Upper lobe of left lung (tissue), 6 donors: Measurements from ENCODE around the gene WFDC10B. TPM values are rescaled to one million over a fixed set of nuclear protein-coding genes. Genes with fewer than 3 reads are reported as not detected.

Experiments used
- ATAC-seq, 2 donors: fragments of 200-7000 bp; cut with Tn5 transposase; one replicate each; pipeline ENCODE4 v1.9.1; 2022; ENCODE audit warnings: mild to moderate bottlenecking in 2 of 2, moderate library complexity in 2 of 2; ENCODE audit not compliant: low FRiP score in 2 of 2
- DNase-seq, 2 donors: peaks; one replicate each; pipeline ENCODE4 v3.0.0-alpha.2; 2019 to 2020
- H3K27ac ChIP-seq, 4 donors: fragments of 200-600 bp; sonication (generic); one replicate each; pipeline ENCODE4 v1.5.1; 2016 to 2019
- H3K27me3 ChIP-seq, 4 donors: fragments of 200-600 bp; sonication (generic); one replicate each; pipeline ENCODE4 v1.5.1; 2017 to 2019
- H3K36me3 ChIP-seq, 4 donors: fragments of 200-600 bp; sonication (generic); one replicate each; pipeline ENCODE4 v1.5.1; 2016 to 2019
- H3K4me1 ChIP-seq, 4 donors: fragments of 200-600 bp; sonication (generic); one replicate each; pipeline ENCODE4 v1.5.1; 2018 to 2019
- H3K4me3 ChIP-seq, 4 donors: fragments of 200-600 bp; sonication (generic); one replicate each; pipeline ENCODE4 v1.5.1; 2017 to 2019; ENCODE audit warnings: mild to moderate bottlenecking in 2 of 4, moderate library complexity in 1 of 4
- H3K9me3 ChIP-seq, 4 donors: fragments of 200-600 bp; sonication (generic); one replicate each; pipeline ENCODE4 v1.5.1; 2018 to 2019
- EP300 ChIP-seq, 4 donors: sonication (generic); formaldehyde crosslinking; IDR thresholded peaks; one replicate each; pipeline ENCODE4 v1.5.1; 2017; ENCODE audit warnings: antibody characterized with exemption in 4 of 4, control low read depth in 2 of 4
- POLR2A ChIP-seq, 4 donors: fragments of 450-650 bp; IDR thresholded peaks; one replicate each; pipeline ENCODE4 v1.5.1; 2016 to 2017; ENCODE audit warnings: antibody characterized with exemption in 4 of 4, mild to moderate bottlenecking in 2 of 4
- POLR2AphosphoS5 ChIP-seq, 2 donors: sonication (generic); formaldehyde crosslinking; IDR thresholded peaks; one replicate each; pipeline ENCODE4 v1.5.1; 2017; ENCODE audit warnings: antibody characterized with exemption in 2 of 2
- WGBS, 2 donors: methylation state at CpG; one replicate each; pipeline ENCODE4 v1.1.5; 2017 to 2018; 5-methylcytosine and 5-hydroxymethylcytosine counted together
- total RNA-seq, 6 donors: library from RNA; depleted of rRNA in 4 of 6; stranded (reverse); fragments of >200 nt in 4 of 6; gene quantifications; one replicate each; pipeline versions ENCODE4 v1.1.0 to v1.2.1, GENCODE V29; 2016 to 2021
- TF ChIP-seq, protein P1 (sequence below), 6 experiments: fragments of 450-650 bp in 4 of 6; fragments of 200-600 bp in 2 of 6; sonication (generic) in 2 of 6; IDR thresholded peaks; one replicate each; pipeline ENCODE4 v1.5.1; 2016 to 2019; ENCODE audit warnings: antibody characterized with exemption in 6 of 6
- donor health status: DM: no; HTN: no; CAD: no; lungs with moderate emphysema.
- donor health status: DM: no; HTN: yes; CAD: no; lungs with severe emphysema.

The WFDC10B gene
- total RNA-seq, 6 donors from 2014 or later: 1.1 to 9.4 (median 1.6) TPM; not detected in 2

GRCh38 chr20:45735988-45736387 is 31.2 kb upstream of the WFDC10B start:
- H3K27ac ChIP-seq: no peak overlapping the region
- no peak overlapping the region for H3K4me3 ChIP-seq
- ATAC-seq: no peak
- no peaks in the 10 kb centered on the region for H3K4me1 ChIP-seq
- H3K36me3 ChIP-seq: no peaks in the 10 kb centered on the region
- WGBS, 2 donors: 79 to 92% methylated on average over 11 to 15 of the region's 23 CpGs
- DNase-seq: peak in 1 of 2 donors; percentile 70
- H3K9me3 ChIP-seq: peaks cover 0 to 11% (median 3%) of the 10 kb centered on the region in 4 donors
- no peak for TF ChIP-seq POLR2A (IDR thresholded peaks at IDR 0.05)
- TF ChIP-seq POLR2AphosphoS5 (IDR thresholded peaks at IDR 0.05): no peak
- no peak for TF ChIP-seq EP300 (IDR thresholded peaks at IDR 0.05)
- TF ChIP-seq, protein P1, sequence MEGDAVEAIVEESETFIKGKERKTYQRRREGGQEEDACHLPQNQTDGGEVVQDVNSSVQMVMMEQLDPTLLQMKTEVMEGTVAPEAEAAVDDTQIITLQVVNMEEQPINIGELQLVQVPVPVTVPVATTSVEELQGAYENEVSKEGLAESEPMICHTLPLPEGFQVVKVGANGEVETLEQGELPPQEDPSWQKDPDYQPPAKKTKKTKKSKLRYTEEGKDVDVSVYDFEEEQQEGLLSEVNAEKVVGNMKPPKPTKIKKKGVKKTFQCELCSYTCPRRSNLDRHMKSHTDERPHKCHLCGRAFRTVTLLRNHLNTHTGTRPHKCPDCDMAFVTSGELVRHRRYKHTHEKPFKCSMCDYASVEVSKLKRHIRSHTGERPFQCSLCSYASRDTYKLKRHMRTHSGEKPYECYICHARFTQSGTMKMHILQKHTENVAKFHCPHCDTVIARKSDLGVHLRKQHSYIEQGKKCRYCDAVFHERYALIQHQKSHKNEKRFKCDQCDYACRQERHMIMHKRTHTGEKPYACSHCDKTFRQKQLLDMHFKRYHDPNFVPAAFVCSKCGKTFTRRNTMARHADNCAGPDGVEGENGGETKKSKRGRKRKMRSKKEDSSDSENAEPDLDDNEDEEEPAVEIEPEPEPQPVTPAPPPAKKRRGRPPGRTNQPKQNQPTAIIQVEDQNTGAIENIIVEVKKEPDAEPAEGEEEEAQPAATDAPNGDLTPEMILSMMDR (IDR thresholded peaks at IDR 0.05): no peak
- no peaks in the 10 kb centered on the region for H3K27me3 ChIP-seq

GRCh38 chr20:45735552-45735951 is 30.7 kb upstream of the WFDC10B start:
- TF ChIP-seq, protein P1 (IDR thresholded peaks at IDR 0.05): no peak
- TF ChIP-seq POLR2AphosphoS5 (IDR thresholded peaks at IDR 0.05) (no peak), POLR2A (IDR thresholded peaks at IDR 0.05) (no peak), EP300 (IDR thresholded peaks at IDR 0.05) (no peak)
- Histone ChIP-seq H3K27me3 (no peaks in the 10 kb centered on the region), H3K36me3 (no peaks in the 10 kb centered on the region), H3K4me1 (no peaks in the 10 kb centered on the region), H3K27ac (no peak overlapping the region), H3K9me3 (peaks cover 0 to 11% (median 3%) of the 10 kb centered on the region in 4 donors), H3K4me3 (no peak overlapping the region)
- ATAC-seq (no peak), DNase-seq (no peak)
- WGBS, 2 donors: 77 to 89% methylated on average over 7 to 8 of the region's 8 CpGs

DNA sequence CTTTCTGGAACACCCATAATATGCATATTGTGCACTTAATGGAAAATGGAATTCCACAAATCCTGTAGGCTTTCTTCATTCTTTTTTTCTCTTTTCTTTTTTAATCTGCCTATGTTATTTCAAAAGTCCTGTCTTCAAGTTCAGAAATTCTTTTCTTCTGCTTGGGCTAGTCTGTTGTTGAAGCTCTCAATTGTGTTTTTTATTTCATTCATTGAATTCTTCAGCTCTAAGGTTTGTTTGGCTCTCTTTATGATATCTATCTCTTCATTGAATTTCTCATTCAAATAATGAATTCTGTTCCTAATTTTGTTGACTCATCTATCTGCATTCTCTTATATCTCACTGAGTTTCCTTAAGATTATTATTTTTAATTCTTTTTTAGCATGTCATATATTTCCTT is 27.4 kb upstream of the WFDC10B start:
- Histone ChIP-seq H3K4me3 (no peak overlapping the region), H3K4me1 (no peaks in the 10 kb centered on the region), H3K27me3 (no peaks in the 10 kb centered on the region), H3K9me3 (peaks cover 0 to 11% (median 3%) of the 10 kb centered on the region in 4 donors), H3K36me3 (no peaks in the 10 kb centered on the region), H3K27ac (no peak overlapping the region)
- TF ChIP-seq, protein P1 (IDR thresholded peaks at IDR 0.05): no peak
- TF ChIP-seq POLR2AphosphoS5 (IDR thresholded peaks at IDR 0.05): no peak
- no peak for TF ChIP-seq EP300 (IDR thresholded peaks at IDR 0.05)
- ATAC-seq (no peak), DNase-seq (no peak)

GRCh38 chr20:45727044-45727443 is 22.2 kb upstream of the WFDC10B start:
- Histone ChIP-seq H3K9me3 (peaks cover 0 to 8% (median 0%) of the 10 kb centered on the region in 4 donors), H3K27me3 (no peaks in the 10 kb centered on the region), H3K36me3 (no peaks in the 10 kb centered on the region), H3K4me1 (no peaks in the 10 kb centered on the region), H3K27ac (no peak overlapping the region), H3K4me3 (no peak overlapping the region)
- 36 to 45% methylated on average over 2 of the region's 2 CpGs for WGBS, 2 donors
- TF ChIP-seq, protein P1 (IDR thresholded peaks at IDR 0.05): no peak
- no peak for TF ChIP-seq POLR2A (IDR thresholded peaks at IDR 0.05)
- TF ChIP-seq EP300 (IDR thresholded peaks at IDR 0.05): no peak
- no peak for TF ChIP-seq POLR2AphosphoS5 (IDR thresholded peaks at IDR 0.05)
- DNase-seq (no peak), ATAC-seq (no peak)

GRCh38 chr20:45725134-45725533 is 20.3 kb upstream of the WFDC10B start:
- no peaks in the 10 kb centered on the region for H3K9me3 ChIP-seq
- no peaks in the 10 kb centered on the region for H3K27me3 ChIP-seq
- H3K4me3 ChIP-seq: no peak overlapping the region
- TF ChIP-seq, protein P1 (IDR thresholded peaks at IDR 0.05): no peak
- TF ChIP-seq EP300 (IDR thresholded peaks at IDR 0.05): no peak
- no peak for TF ChIP-seq POLR2A (IDR thresholded peaks at IDR 0.05)
- no peak for TF ChIP-seq POLR2AphosphoS5 (IDR thresholded peaks at IDR 0.05)
- H3K4me1 ChIP-seq: no peaks in the 10 kb centered on the region
- DNase-seq (peak in 1 of 2 donors; percentile 29), ATAC-seq (no peak)
- no peaks in the 10 kb centered on the region for H3K36me3 ChIP-seq
- no peak overlapping the region for H3K27ac ChIP-seq
